ENCODE results near the gene PTN.

DNA sequence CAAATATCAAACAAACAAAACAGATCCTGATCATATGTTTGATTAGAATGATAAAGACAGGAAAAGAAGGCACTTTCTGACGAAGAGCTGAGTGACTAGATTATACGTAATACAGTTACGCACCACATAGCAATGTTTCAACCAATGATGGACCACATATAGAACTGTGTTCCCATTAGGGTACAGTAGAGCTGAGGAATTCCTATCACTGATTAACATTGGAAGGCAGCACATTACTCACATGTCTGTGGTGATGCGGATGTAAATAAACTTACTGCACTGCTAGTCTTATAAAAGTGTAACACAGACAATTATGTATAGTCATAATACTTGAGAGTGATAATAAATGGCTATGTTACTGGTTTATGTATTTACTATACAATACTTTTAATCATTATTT, 98.3 kb downstream of the PTN start:
- TF ChIP-seq POLR2A (IDR thresholded peaks at IDR 0.05; ENCODE audit: low read depth, low read length) (no peak), TAF1 (IDR thresholded peaks at IDR 0.05; ENCODE audit: borderline replicate concordance, low read depth, low read length) (no peak)

Data from GM12892 (cell line).